Measurements from ENCODE around the gene ATP13A1.
A peak's percentile ranks its signal among the peaks of the same experiment; 100 is the strongest.

The ATP13A1 gene

DNA sequence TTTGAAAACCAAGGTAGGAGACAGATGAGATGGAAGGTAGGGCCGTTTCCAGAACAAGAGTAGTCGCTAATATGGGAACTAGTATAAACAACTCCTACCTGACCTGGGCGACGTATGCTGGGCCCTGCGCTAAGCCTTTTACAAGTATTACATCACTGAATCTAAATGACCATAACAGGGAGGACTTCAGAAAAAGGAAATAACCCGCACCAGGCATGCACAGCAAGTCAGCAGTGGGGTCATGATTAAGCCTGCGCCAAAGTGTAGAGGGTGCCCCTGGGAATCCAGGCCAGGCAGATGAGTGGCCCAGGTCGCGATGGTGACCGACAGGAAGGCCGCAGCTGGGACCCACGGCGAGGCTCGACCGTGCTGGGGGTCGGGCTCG lies 613 bp downstream of the ATP13A1 start:
- peak; percentile 59 for DNase-seq (ENCODE audit: low read depth)

DNA sequence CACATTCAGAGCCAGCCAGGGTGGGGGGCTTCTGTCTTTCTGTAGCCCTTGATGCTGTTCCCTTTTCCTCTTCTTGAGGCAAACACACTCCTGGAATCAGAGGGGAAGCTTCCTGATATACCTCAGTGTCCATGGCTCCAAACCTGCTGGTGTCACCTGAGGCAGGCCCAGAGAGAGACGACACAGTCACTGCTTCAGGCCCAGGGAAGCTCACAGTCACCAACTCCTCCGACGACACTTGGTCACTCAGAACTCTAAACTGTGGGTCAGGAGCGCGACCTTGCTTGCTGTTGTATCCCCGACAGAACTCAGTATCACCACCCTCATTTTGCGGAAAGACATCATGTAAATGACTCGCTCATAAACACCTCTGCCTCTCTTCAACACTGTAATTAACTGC lies 1.1 kb downstream of the ATP13A1 start:
- no peak for DNase-seq (ENCODE audit: low read depth)

DNA sequence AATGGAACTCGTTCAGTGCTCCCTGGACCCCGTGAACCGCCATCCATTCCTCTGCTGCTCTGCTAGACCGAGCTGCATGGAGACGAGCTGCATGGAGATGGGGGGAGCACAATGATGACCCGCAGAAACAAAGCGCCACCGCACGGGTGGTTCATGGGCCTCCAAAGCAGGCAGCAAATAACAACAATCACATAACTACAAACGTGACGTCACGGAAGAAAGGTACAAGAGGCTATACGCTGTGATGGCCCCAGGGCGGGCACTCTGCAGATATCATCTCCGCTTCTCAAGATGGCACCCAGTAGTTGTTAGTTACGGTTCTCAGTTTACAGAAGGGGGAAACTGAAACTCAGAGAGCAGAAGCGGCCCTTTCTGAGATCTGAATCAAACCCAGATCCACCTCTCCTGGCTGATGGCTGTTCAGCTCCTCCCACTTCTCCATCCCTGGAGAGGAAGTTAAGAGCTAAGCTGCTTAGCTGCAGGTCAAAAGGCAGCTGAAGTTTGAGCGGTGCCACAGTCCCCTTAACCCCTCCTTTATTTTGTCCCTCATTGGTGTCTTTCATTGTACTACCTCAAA lies 1.7 kb downstream of the ATP13A1 start:
- DNase-seq (ENCODE audit: low read depth), result no peak

DNA sequence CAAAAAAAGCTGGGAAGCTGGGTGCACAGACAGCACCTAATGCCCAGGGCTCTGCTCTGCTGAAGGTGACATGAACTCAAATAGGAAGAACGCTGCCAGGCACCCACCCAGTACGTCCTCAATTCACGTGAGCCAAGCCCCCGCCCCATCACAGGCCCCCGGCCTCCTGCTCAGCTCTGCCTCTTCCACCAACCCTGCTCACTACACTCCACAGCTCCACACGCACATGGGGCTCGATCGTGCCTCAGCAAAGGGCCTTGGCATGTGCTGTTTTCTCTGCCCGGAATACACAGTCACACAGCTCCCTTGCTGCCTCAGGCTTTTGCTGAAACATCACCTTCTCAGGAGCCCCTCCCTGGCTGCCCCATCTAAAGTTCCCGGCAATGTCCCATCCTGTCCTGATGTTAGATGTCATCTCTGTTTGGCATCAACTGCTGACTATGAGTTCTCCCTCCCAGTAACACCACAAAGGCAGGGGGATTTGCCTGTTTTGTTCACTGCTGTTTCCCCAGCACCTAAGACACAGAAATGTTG lies 2.3 kb downstream of the ATP13A1 start:
- DNase-seq (ENCODE audit: low read depth), result no peak

DNA sequence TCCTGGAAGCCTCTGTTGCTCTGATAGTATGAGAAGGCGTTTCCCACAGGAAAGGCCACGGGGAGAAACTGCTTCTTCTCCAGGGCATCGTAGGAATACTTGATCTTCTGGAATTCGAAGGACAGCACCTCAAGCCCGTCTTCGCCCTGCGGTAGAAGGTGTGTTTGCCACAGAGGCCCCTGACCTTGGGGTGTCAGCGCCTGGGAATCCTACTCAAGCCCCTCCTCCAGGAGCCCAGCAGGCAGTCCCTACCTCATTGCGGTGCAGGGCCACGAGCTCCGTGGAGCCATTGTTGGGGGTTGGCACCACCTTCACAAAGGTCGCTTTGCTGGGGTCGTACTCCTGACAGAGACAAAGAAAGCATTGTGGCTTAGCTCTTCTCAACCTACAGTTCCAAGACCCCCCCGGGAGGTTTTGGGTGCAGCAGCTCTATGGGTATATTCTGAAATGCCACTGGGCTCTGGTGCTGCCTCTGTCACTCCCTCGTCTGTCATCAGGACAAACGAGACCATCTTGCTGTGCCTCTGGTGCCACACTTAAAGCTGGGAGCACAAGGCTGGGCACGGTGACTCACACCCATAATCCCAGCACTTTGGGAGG lies 3.7 kb downstream of the ATP13A1 start:
- DNase-seq (ENCODE audit: low read depth), result no peak

DNA sequence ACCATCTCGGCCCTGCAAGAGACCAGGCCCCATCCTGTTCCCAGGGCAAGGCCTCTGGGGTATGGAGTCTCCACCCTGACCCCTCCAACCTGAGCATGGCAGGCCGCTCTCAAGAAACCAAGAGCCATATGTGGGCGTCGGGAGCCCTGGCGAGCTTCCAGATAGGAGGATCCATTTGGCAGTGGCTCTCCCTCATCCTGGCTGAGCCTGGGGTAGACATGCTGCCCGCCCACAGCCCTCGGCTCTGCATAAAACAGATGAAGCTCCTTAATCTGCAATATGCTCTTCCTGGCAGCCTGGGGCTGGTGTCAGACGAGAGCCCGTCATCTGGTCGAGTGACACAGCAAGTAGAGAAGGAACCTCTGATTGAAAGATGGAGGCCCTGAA lies 6.1 kb downstream of the ATP13A1 start:
- no peak for DNase-seq (ENCODE audit: low read depth)

DNA sequence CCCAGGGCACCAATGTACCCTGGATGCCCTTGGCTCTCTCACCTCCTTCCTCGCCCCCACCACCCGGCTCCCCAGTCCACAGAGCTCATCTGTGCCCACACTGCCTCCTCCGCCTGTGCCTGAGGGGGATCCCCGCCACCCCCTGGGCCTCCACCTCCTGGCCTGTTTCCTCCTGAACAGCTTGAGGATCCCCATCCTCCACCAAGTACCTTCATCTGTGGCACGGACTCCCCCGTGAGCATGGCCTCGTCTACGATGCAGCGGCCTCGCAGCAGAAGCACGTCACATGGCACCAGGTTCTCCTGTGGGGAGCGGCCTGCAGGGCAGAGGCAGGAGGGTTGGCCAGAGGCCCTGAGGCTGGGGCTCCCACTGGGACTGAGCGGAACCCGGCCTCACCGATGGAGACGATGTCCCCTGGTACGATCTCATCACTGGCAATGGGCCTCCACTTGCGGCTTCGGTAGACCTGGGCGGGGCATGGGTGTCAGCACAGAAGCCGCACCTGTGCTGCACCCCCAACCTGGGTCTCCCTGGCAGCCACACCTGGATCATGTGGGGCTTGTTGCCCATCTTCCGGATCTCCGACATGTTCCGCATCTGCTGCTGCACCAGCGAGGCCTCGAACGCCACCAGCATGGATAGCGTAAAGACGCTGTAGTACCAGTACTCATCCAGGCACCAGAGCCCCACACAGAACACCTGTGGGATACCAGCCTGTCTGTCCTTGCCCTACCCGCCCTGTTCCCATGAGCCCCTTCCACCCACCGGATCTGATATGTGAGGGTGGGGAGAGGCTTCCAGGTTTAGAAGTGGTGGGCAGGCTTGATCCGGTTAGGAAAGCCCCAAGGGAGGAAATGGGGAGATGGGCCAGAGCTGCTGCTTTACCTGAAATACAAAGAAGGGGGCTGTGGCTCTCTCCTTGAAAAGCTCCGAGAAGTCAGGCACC lies 6.8 kb downstream of the ATP13A1 start:
- no peak for DNase-seq (ENCODE audit: low read depth)

DNA sequence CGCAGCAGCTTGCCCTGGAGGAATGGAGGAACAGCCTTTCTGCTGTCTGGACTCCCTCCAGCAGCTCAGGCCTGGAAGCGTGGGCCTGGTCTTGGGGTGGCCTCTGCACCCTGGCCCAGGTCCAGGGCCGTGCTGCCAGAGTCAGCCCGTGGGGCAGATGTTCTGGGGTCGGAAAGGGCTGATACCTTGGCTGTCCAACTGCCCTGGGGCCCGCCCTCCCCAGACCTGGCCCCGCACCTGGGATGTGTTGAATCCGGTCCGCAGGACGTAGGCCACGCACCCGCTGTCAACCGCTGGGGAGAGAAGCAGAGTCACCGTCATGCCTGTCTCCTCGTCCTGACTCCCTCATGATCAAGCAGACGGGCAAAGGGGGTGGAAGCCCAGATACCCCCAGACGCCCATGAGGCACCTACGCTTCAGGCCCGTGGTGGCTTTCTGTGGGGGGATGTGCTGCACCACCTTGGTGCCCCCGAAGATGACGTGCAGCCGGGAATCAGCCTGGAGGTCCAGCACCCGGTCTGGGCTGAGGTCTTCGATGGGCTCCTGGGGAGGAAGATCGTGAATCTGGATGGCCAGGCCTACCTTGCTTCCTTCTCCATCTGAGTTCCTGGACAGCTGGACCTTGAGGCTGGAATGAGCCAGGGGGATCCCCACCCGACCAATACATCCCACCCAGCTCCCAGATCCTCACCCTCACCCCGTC lies 7.7 kb downstream of the ATP13A1 start:
- no peak for DNase-seq (ENCODE audit: low read depth)

DNA sequence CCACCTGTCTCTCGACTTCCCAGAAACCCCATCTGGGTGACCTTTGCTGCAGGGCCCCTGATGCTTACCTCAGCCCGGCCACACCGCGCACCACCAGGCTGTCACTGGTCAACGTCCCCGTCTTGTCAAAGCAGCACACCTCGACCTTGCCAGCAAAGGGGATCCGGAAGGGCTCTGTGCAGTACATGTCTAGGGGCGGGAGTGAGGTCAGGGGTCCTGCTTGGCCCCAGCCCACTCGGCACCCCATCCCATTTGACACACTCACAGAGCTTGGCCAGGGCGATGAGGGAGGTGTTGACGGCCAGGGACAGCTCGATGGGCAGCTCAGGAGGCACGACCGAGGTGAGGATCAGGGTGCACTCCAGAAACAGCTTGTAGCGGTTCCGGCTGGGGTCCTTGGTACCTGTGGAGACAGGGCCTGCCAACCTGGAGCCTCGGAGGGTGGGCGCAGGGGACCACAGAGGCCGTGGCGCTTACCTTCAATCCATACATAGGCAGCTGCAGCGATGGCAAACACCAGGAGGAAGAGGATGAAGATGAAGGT lies 8.4 kb downstream of the ATP13A1 start:
- no peak for DNase-seq (ENCODE audit: low read depth)

DNA sequence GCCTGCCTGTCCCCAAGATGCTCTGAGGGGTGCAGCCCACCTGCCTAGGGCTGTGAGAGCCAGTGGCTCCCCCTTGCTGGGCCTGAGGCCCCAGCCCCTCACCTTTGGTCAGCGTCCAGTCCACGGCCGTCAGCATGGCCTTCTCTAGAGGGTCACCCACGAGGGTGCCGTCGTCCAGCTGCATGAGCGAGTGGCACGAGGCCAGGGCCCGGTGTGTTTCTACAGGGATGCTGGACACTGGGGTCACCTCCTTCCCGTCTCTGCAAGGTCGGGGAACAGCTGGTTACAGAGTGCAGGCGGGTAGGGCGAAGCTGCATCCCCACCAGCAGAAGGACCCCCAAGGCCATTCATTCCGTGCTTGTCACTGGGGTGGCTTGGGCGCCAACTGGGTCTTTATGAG lies 9.0 kb downstream of the ATP13A1 start:
- no peak for DNase-seq (ENCODE audit: low read depth)

DNA sequence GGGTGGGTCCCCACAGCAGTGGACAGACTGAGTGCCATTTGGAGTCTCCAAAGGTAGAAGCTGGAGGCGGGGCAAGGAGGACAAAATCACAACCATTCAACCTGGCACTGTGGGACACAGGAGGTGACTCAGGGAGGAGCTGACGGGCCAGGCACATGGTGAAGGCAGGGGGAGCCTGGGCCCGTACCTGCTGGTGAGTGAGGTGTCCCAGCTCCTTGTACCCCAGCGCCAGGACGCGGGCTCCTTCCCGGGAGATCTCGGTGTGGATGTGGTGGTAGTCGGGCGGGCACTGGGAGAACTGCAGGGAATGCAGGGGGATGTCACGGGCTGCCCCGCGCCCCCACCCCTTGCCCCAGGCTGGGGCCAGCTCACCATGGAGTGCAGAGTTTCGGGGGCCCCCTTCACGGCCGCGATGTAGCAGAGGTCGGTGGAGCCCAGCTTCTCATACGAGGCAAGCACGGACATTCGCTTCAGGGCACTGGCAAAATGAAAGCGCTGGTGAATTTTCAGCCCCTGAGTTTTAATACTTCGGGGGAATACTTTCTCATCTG lies 9.8 kb downstream of the ATP13A1 start:
- DNase-seq (ENCODE audit: low read depth), result no peak

DNA sequence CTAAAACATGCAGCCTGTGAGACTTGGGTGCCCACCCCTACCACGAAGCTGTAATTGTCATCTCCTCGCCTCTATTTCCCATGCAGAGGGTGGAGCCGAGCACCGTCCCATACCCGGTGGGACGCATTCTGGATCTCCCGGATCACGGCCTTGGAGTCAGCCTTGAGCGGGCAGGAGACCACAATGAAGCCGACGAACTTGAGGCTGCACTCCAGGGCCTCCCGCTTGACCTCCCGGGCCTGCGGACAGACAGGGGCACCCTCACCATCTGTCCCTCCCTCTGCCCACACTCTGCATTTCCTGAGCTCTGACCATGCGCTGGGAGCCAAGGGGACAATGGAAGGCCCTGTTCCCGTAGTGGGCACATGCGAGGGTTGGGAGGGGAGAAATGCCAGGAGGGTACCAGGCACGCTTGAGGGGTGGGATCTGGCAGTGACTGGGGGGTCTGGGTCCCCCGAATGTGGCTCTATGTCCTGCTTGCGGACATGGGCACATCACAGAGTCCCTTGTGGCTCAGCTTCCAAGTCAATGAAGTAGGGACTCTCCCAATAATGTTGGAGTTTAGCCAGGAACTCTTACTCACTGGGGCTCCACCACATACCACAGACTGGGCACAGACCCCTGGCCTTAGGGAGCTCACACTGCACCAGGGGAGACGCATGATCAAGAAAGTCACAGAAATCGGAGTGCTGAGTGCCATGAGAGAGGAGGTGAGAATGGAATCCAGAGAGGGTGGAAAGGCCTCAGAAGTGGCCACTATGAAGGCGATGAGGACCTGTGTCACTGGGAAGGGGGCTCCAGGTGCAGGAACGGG lies 10.8 kb downstream of the ATP13A1 start:
- DNase-seq (ENCODE audit: low read depth), result peak; percentile 41

DNA sequence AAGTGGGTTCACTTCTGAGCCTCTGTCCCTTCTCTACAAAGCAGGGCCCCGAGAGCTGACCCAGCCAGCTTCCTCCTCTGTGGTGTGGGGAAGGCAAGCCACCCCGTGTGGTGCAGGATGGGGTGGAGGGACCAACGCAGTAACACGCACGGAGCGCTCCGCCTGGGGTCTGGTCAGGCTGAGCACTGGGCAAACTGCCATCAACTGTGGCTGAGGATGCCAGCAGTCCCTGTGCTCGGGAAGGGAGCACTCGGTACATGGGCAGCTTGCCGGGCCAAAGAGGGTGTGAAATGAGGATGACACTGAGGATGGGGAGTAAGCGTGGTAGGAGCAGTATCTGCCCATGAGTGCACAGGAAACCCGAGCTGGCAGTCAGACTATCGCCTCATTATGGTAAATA lies 12.4 kb downstream of the ATP13A1 start:
- no peak for DNase-seq (ENCODE audit: low read depth)

DNA sequence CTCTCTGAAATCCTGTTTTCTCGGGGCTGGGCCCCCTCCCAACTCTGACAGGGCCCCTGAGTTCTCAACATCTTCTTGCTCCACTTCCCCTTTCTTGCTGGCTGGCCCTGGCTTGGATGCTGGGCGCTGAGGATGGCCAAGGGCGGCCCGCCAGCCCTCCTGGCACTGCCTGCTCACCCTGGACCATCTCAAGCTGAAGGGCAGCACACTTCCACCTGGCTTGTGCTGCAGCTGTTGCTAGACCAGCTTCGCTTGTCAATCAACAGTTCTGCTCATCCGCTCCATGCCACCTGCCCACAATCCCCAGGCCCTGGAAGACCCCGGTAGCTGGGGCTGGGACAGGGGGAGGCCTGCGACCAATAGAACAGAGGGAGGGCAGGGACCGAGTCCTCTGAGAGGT lies 13.1 kb downstream of the ATP13A1 start:
- no peak for DNase-seq (ENCODE audit: low read depth)

DNA sequence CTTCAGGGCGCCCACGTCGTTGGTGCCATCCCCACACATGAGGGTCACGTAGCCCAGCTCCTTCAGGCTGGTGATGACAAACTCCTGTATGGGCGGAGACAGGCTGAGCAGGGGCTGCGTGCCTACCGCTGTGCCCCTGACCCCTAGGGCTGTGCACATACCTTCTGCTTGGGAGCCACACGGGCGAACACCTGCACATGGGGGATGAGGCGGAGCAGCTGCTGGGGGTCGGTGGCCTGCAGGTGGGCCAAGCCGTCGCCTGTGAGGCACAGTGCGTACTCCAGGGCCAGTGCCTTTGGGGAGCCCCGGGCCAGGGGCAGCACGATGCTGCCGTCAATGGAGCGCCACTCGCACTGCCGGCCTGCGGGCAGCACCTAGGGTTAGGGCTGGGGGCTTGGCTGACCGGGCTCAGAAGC lies 13.9 kb downstream of the ATP13A1 start:
- DNase-seq (ENCODE audit: low read depth), result no peak

DNA sequence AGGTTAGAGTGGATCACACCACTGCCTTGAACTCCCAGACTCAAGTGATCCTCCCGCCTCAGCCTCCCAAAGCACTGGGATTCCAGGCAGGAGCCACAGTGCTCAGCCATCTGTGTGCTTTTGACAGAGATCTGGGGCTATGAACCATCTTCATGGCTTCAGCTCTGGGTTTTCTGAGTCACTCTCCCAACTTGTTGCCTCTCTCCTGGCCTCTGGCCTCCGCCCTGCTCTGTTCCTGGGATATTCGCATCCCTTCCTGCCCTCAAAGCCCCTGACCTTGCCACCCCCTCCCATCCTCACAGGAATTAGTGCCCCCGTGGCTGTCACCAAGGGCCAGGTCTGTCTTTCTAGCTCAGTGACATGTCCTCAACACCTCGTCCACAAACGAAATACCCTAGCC lies 14.3 kb downstream of the ATP13A1 start:
- DNase-seq (ENCODE audit: low read depth), result no peak

DNA sequence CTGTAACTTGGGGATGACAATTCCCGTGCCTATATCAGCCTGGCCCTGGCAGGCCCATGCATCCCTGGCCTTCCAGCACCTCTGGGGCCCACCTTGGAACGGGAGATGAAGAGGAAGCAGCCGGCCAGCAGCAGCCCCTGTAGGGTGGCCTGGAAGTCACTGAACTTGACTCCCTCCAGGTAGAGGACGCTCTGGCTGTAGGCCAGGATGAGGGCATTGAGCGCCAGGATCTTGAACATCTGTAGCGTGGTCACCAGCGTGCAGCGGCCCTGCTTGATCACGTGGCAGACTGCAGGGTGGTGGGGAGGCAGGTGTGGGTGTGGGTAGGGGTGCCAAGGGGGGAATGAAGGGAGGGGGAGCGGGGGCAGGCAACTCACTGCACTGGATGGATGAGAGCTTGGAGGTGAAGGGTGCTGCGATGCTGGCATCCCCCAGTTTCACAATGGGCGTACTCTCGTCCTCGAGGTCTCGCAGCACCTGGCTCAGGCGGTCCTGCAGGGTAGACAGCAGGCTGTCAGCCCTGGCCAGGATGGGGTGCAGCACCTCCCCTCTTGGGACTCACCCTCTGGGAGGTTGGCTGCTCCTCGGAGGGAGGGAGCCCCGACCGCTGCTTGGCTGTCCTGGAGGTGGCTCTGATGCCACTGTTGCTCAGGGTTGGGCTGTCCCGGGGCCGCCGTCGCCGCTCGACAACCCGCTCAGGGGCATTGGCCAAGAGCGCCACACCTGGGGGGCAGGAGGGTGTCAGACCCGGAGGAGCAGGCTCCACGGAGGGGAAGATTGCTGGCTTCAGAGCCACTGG lies 16.2 kb downstream of the ATP13A1 start:
- no peak for DNase-seq (ENCODE audit: low read depth)

DNA sequence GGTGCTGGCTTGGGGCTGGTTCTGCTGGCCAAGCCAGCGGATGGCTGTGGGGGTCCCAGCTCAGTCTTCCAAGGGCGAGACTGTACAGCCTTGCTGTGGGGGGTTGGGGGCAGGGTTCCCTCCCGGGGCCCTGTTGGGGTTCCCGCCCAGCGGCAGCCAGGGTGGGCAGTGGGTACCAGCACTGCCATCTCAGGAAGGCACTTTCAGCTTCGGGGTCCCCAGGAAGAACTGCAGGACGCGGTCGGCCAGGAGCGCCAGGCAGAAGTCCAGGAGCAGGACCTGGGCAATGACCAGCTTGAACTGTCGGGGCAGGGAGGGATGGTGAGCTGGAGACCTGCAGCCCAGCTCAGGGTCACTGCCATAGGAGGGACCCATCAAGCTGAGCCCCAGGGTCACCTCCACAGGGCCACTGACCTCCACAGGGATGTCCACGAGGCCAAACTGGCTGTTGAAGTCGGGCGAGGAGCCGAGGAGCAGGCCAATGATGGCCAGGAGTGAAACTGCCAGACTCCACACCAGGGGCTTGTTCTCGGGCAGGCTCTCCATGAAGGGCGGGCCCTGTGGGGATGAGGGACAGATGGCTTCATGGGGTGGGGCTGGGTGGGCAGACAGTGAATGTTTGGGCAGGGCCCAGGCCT lies 18.1 kb downstream of the ATP13A1 start:
- no peak for DNase-seq (ENCODE audit: low read depth)

DNA sequence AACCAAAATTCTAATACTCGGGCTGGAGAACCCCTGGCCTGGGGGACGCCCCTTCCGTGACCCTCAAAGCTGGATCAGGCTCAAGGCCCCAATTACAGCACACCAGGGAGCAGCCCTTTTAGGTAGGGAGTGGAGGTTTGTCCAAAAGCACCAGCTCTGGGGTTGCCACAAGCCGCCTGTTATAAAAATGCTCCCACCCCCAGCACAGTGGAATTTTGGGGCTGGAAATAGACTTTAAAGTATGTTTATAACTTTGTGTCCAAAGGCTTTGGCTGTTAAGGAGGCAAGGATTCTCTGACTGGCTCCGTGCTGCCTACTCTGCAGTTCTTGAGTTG lies 19.5 kb downstream of the ATP13A1 start:
- DNase-seq (ENCODE audit: low read depth), result no peak

All from ELR (cell line).